ENCODE results near the gene LSM11. TPM values are rescaled to one million over a fixed set of nuclear protein-coding genes. Genes with fewer than 3 reads are reported as not detected.

LSM11 gene
- total and polyA plus RNA-seq, 2 of the 4 experiments (the other 2 are of a cell fraction), result 1.4 to 3.0 TPM

- Histone ChIP-seq H3K4ac (ENCODE audit: low read depth, low read length) (no peak overlapping the region), H3K4me2 (ENCODE audit: low read depth, low read length) (no peak overlapping the region), H4K91ac (ENCODE audit: insufficient read depth, low read depth, low read length) (no peak overlapping the region), H3K56ac (ENCODE audit: extremely low read depth, insufficient read depth, low read length) (no peak overlapping the region), H4K5ac (ENCODE audit: low read depth, low read length) (no peak overlapping the region), H4K8ac (ENCODE audit: low read depth in 2 of 2, low read length in 2 of 2) (no peak overlapping the region), H3K4me1 (ENCODE audit: control insufficient read depth, insufficient read depth, low read length) (no peaks in the 10 kb centered on the region), H3K27me3 (ENCODE audit: control insufficient read depth, insufficient read depth, low read length) (no peaks in the 10 kb centered on the region), H3K9me1 (ENCODE audit: insufficient read depth, low read length) (no peaks in the 10 kb centered on the region), H3K27ac (ENCODE audit: insufficient read depth, low read length) (no peak overlapping the region), H4K20me1 (ENCODE audit: insufficient read depth, low read length) (no peaks in the 10 kb centered on the region), H2BK5ac (ENCODE audit: low read depth, low read length, poor library complexity, severe bottlenecking) (no peak overlapping the region), H3K14ac (replicated peaks; ENCODE audit: low read depth, low read length) (no peak overlapping the region), H2BK20ac (ENCODE audit: low read depth, low read length) (no peak overlapping the region), H3K4me3 (ENCODE audit: insufficient read depth, low read depth, low read length) (no peak overlapping the region), H2BK120ac (ENCODE audit: low read depth, low read length) (no peak overlapping the region), H3K36me3 (ENCODE audit: control insufficient read depth, insufficient read depth, low read length) (no peaks in the 10 kb centered on the region), H3K18ac (ENCODE audit: low read depth, low read length) (no peak overlapping the region), H3K9me3 (ENCODE audit: control insufficient read depth, insufficient read depth, low read length) (no peaks in the 10 kb centered on the region), H3K79me1 (ENCODE audit: low read depth in 1 of 2, low read length in 2 of 2) (no peaks in the 10 kb centered on the region), H2BK15ac (ENCODE audit: low read depth, low read length) (no peak overlapping the region), H2AK9ac (replicated peaks; ENCODE audit: low read depth, low read length, poor library complexity) (no peak overlapping the region), H3K9ac (ENCODE audit: low read depth, low read length) (no peak overlapping the region), H2AFZ (replicated peaks; ENCODE audit: low read length, poor library complexity) (no peak overlapping the region), H2AK5ac (ENCODE audit: low read depth, low read length) (no peak overlapping the region; the same call in 1 of the 2 replicates), H3K23ac (ENCODE audit: low read depth, low read length) (no peak overlapping the region)
- POLR2A ChIA-PET (ENCODE audit: unreplicated experiment), result no interaction called here
- DNase-seq (no peak), ATAC-seq (ENCODE audit: low read depth) (no peak)
- in situ Hi-C loops (cut with MboI; ENCODE audit: low sequenced_read_pairs), result no loop called here
- WGBS, 2 experiments (ENCODE audit: extremely low coverage in 2 of 2, insufficient read length in 1 of 2), result 0% methylated on average over 1 of the region's 6 CpGs; no CpG with 5 or more reads in 1 of the 2 experiments
- TF ChIP-seq ELK1 (IDR thresholded peaks at IDR 0.05; ENCODE audit: borderline replicate concordance, low read depth, low read length) (no peak), MAZ (IDR thresholded peaks at IDR 0.05; ENCODE audit: borderline replicate concordance, low read depth, low read length) (no peak), BHLHE40 (IDR thresholded peaks at IDR 0.05; ENCODE audit: low read depth, low read length) (no peak), FOS (IDR thresholded peaks at IDR 0.05; ENCODE audit: low read depth, low read length) (no peak), CHD1 (IDR thresholded peaks at IDR 0.05; ENCODE audit: low read depth, low read length) (no peak), CEBPB (IDR thresholded peaks at IDR 0.05; ENCODE audit: low read depth, low read length) (no peak), CTCF (conservative IDR thresholded peaks at IDR 0.05; ENCODE audit: low read depth, low read length) (no peak), RAD21 (IDR thresholded peaks at IDR 0.05; ENCODE audit: low read length) (no peak), RFX5 (IDR thresholded peaks at IDR 0.05; ENCODE audit: low read depth, low read length) (no peak)
- TF ChIP-seq, protein P1, sequence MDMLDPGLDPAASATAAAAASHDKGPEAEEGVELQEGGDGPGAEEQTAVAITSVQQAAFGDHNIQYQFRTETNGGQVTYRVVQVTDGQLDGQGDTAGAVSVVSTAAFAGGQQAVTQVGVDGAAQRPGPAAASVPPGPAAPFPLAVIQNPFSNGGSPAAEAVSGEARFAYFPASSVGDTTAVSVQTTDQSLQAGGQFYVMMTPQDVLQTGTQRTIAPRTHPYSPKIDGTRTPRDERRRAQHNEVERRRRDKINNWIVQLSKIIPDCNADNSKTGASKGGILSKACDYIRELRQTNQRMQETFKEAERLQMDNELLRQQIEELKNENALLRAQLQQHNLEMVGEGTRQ (IDR thresholded peaks at IDR 0.05; ENCODE audit: low read depth, low read length), result no peak
- CTCF ChIA-PET, result interaction anchor here (0.7 kb wide), 1 partner anchor 10 kb away, joined by 3 read pairs; the partner anchor contains the start of gene THG1L
- dilution Hi-C loops (cut with HindIII; ENCODE audit: low sequenced_read_pairs, unreplicated experiment), result no loop called here
- no TSS peak for BruUV-seq (replicated peaks)
- intact Hi-C loops (cut with micrococcal nuclease), result no loop called here
These were observed 22.4 kb upstream of the LSM11 start for GRCh38 chr5:157721159-157721558.
